OCI-LY7 (cell line): ENCODE measurements around the gene RRP12. TPM values are rescaled to one million over a fixed set of nuclear protein-coding genes. Genes with fewer than 3 reads are reported as not detected.

ENCODE experiments used
- BruUV-seq: library from RNA; stranded (reverse); fragments of 400-500 nt; replicated peaks from 2 replicates; lab custom pipeline; 2021; lab: Mats Ljungman, UMichigan
- CTCF ChIA-PET: fragments of 300-600 bp; sonication (Branson Sonifier 250); formaldehyde crosslinking; loops from one replicate; lab custom pipeline; 2022; ENCODE audit warnings: antibody characterized with exemption; ENCODE audit not compliant: unreplicated experiment; lab: Charles Lee
- POLR2A ChIA-PET: fragments of 300-600 bp; sonication (Branson Sonifier 250); formaldehyde crosslinking; loops from one replicate; lab custom pipeline; 2022; ENCODE audit warnings: antibody characterized with exemption; lab: Charles Lee
- DNase-seq: peaks from one replicate; pipeline ENCODE4 v3.0.0-alpha.2; 2015; ENCODE audit warnings: low spot score
- H2AFZ ChIP-seq: fragments of 200-600 bp; sonication (generic), shearing (Covaris generic); 2 replicates; pipeline ENCODE4 v1.6.1; 2014; ENCODE audit warnings: mild to moderate bottlenecking, antibody characterized with exemption, low read length, moderate library complexity
- H3K27ac ChIP-seq: fragments of 200-600 bp; sonication (generic); 2 replicates; pipeline ENCODE4 v1.5.1; 2014; ENCODE audit warnings: mixed run types, low read depth, mild to moderate bottlenecking, moderate library complexity, low read length, inconsistent platforms; ENCODE audit not compliant: poor library complexity, severe bottlenecking
- H3K36me3 ChIP-seq: fragments of 200-600 bp; sonication (generic); 2 replicates; pipeline ENCODE4 v1.6.1; 2014; ENCODE audit warnings: mild to moderate bottlenecking, antibody characterized with exemption, low read length, moderate library complexity, mixed read lengths; ENCODE audit not compliant: insufficient read depth
- H3K4me1 ChIP-seq: fragments of 200-600 bp; sonication (generic); 2 replicates; pipeline ENCODE4 v1.5.1; 2014; ENCODE audit warnings: mild to moderate bottlenecking, low read length; ENCODE audit not compliant: insufficient read depth, poor library complexity, severe bottlenecking
- H3K4me2 ChIP-seq: fragments of 200-600 bp; sonication (generic); 2 replicates; pipeline ENCODE4 v1.6.1; 2014; ENCODE audit warnings: mild to moderate bottlenecking, low read length
- H3K4me3 ChIP-seq: fragments of 200-600 bp; sonication (generic); 2 replicates; pipeline ENCODE4 v1.5.1; 2014; ENCODE audit warnings: mild to moderate bottlenecking, low read depth, low read length; ENCODE audit not compliant: poor library complexity, severe bottlenecking
- H3K79me2 ChIP-seq: fragments of 200-600 bp; sonication (generic); 2 replicates; pipeline ENCODE4 v1.6.1; 2016; ENCODE audit warnings: low read depth, mild to moderate bottlenecking, low read length, moderate library complexity, mixed read lengths; ENCODE audit not compliant: insufficient read depth
- H3K9me2 ChIP-seq: fragments of 200-600 bp; sonication (generic); 2 replicates; pipeline ENCODE4 v1.6.1; 2016; ENCODE audit warnings: mild to moderate bottlenecking, low read length, mixed read lengths; ENCODE audit not compliant: insufficient read depth
- H3K9me3 ChIP-seq: fragments of 200-600 bp; sonication (generic); 2 replicates; pipeline ENCODE4 v1.6.1; 2014; ENCODE audit warnings: mild to moderate bottlenecking, mixed run types, low read length, mixed read lengths
- H4K20me1 ChIP-seq: fragments of 200-600 bp; sonication (generic); 2 replicates; pipeline ENCODE4 v1.6.1; 2014; ENCODE audit warnings: mild to moderate bottlenecking, antibody characterized with exemption, low read length, moderate library complexity, mixed read lengths; ENCODE audit not compliant: insufficient read depth
- CTCF ChIP-seq: fragments of 200-600 bp; sonication (generic); conservative IDR thresholded peaks from 2 replicates; pipeline ENCODE4 v1.5.1; 2014; ENCODE audit warnings: mild to moderate bottlenecking, antibody characterized with exemption, low read length, moderate library complexity, mixed read lengths
- EZH2phosphoT487 ChIP-seq: fragments of 200-600 bp; sonication (generic); IDR thresholded peaks from 2 replicates; pipeline ENCODE4 v1.6.1; 2018; ENCODE audit warnings: low read depth, borderline replicate concordance, mild to moderate bottlenecking, mixed run types, antibody characterized with exemption, low read length, moderate library complexity, mixed read lengths
- intact Hi-C: fragments of 100-400 bp; cut with micrococcal nuclease; formaldehyde crosslinking; loops from one replicate; pipeline ENCODE4 v1.10.0; 2022; ENCODE audit not compliant: unreplicated experiment
- total RNA-seq, 2 experiments: library from RNA; depleted of rRNA in 1 of 2; stranded (reverse); fragments of >200 nt in 1 of 2; shearing (Covaris generic) in 1 of 2; gene quantifications; 2 replicates each; pipeline ENCODE4 v1.2.3, GENCODE V29; 2014 to 2022

RRP12 gene
- total RNA-seq, 2 experiments from 2014 or later, result 32.1 to 39.3 TPM

GRCh38 chr10:97333351-97333600 is 67.9 kb downstream of the RRP12 start:
- intact Hi-C loops, result loop anchor here (2.0 to 5.0 kb wide), 2 partner anchors 54 to 69 kb away; partner anchors contain the start of gene RRP12

GRCh38 chr10:97332591-97333350 is 68.4 kb downstream of the RRP12 start:
- intact Hi-C loops, result loop anchor here (2.0 to 5.0 kb wide), 2 partner anchors 54 to 70 kb away; partner anchors contain the start of gene RRP12
- ChIA-PET POLR2A (interaction anchor here (0.5 to 1.5 kb wide), 7 partner anchors 9 to 146 kb away, joined by 3 to 6 read pairs (median 3); partner anchors contain the start of genes FRAT1 and RRP12), CTCF (interaction anchor here (0.8 to 0.9 kb wide), 3 partner anchors 11 to 55 kb away, joined by 3 read pairs; no protein-coding TSS in a partner anchor)
- H3K79me2 ChIP-seq, result no peaks in the 10 kb centered on the region; the same call in 1 of the 2 replicates
- BruUV-seq, result TSS peak; percentile 74
- H3K27ac ChIP-seq, result no peak overlapping the region
- H3K9me2 ChIP-seq, result no peaks in the 10 kb centered on the region
- no peaks in the 10 kb centered on the region for H3K9me3 ChIP-seq
- H3K4me1 ChIP-seq, result peaks cover 48% of the 10 kb centered on the region
- H4K20me1 ChIP-seq, result no peaks in the 10 kb centered on the region
- peaks cover 6% of the 10 kb centered on the region; the same call in 1 of the 2 replicates for H3K36me3 ChIP-seq
- no peak overlapping the region for H2AFZ ChIP-seq
- TF ChIP-seq CTCF (no peak), EZH2phosphoT487 (no peak)
- H3K4me3 ChIP-seq, result peak overlapping the region; percentile 76
- no peak for DNase-seq
- peak overlapping the region; percentile 78 for H3K4me2 ChIP-seq

More at GRCh38 chr10:97333351-97333600, 67.9 kb downstream of the RRP12 start:
- Histone ChIP-seq H2AFZ (peak overlapping the region; percentile 35; the same call in 1 of the 2 replicates), H3K4me2 (peak overlapping the region; percentile 78), H3K27ac (no peak overlapping the region), H3K79me2 (no peaks in the 10 kb centered on the region; the same call in 1 of the 2 replicates), H3K4me3 (peak overlapping the region; percentile 76), H3K36me3 (peaks cover 6% of the 10 kb centered on the region; the same call in 1 of the 2 replicates), H4K20me1 (no peaks in the 10 kb centered on the region), H3K4me1 (peaks cover 48% of the 10 kb centered on the region), H3K9me2 (no peaks in the 10 kb centered on the region), H3K9me3 (no peaks in the 10 kb centered on the region)
- ChIA-PET CTCF (interaction anchor here (0.6 to 0.9 kb wide), 4 partner anchors 12 to 56 kb away, joined by 3 read pairs; no protein-coding TSS in a partner anchor), POLR2A (interaction anchor here (0.5 to 1.5 kb wide), 7 partner anchors 8 to 145 kb away, joined by 3 to 4 read pairs (median 3); partner anchors contain the start of gene FRAT1)
- DNase-seq, result peak; percentile 28
- BruUV-seq, result no TSS peak
- TF ChIP-seq CTCF, result peak; percentile 64
- no peak for TF ChIP-seq EZH2phosphoT487
